ENCODE results near the gene SLC25A45.

DNA sequence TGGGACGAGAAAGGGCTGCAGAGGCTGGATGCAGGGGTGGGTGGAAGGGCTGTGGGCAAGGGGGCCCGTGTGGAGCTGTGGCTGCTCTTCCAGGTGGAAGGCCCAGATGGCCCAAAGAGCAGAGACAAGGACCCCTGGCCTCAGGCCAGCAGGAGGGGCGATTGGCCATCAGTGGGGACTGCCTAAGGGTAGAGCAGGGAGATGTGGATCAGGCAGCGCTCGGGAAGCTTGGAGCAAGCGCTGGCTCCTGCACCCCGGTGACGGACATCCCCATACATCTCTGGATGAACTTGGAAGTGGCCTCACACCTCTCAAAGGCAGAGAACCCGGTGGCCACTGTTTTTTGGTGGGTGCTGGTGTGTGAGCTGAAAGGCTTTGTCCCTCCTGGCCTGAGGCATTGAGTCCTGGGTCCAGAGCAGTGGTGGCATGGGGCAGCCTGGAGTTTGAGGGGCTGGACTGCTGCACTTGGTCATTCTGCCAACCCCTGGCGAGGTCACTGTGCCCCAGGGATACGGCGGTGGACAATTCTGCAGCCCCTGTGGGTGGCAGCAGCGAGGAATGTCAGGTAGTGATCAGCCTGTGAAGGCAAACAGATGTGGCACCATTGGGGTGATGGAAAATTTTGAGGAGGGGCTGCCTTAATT lies 9.9 kb upstream of the SLC25A45 start:
- TF ChIP-seq, protein P1, sequence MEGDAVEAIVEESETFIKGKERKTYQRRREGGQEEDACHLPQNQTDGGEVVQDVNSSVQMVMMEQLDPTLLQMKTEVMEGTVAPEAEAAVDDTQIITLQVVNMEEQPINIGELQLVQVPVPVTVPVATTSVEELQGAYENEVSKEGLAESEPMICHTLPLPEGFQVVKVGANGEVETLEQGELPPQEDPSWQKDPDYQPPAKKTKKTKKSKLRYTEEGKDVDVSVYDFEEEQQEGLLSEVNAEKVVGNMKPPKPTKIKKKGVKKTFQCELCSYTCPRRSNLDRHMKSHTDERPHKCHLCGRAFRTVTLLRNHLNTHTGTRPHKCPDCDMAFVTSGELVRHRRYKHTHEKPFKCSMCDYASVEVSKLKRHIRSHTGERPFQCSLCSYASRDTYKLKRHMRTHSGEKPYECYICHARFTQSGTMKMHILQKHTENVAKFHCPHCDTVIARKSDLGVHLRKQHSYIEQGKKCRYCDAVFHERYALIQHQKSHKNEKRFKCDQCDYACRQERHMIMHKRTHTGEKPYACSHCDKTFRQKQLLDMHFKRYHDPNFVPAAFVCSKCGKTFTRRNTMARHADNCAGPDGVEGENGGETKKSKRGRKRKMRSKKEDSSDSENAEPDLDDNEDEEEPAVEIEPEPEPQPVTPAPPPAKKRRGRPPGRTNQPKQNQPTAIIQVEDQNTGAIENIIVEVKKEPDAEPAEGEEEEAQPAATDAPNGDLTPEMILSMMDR (conservative IDR thresholded peaks at IDR 0.05 in 1 of 2, IDR thresholded peaks at IDR 0.05 in 1 of 2; ENCODE audit: low read depth in 1 of 2, low read length in 2 of 2), result no peak
- no peak for TF ChIP-seq EZH2 (IDR thresholded peaks at IDR 0.05; ENCODE audit: low read length, missing control alignments)
